ENCODE measurements around the gene OPTN. TPM values are rescaled to one million over a fixed set of nuclear protein-coding genes. Genes with fewer than 3 reads are reported as not detected.

Gene OPTN
- total and polyA plus RNA-seq, 10 of the 15 experiments (the other 5 are each of a cell fraction or from before 2014, with no cell fraction given) = 15.2 to 42.4 (median 25.5) TPM

GRCh38 chr10:13067431-13067830, 32.5 kb upstream of the OPTN start:
- ChIA-PET RAD21 (ENCODE audit: unreplicated experiment) (no interaction called here), CTCF (interaction anchor here (1.0 kb wide), 1 partner anchor 8 kb away, joined by 3 read pairs; no protein-coding TSS in a partner anchor), POLR2A (no interaction called here), SMC1A (ENCODE audit: uncharacterized antibody, unreplicated experiment) (no interaction called here)
- no peak overlapping the region for H3K4me3 ChIP-seq
- no peak overlapping the region for H3K27ac ChIP-seq (ENCODE audit: control insufficient read depth, insufficient read depth)
- H3K27me3 ChIP-seq (replicated peaks in 1 of 2; ENCODE audit: control insufficient read depth in 2 of 2, insufficient read depth in 2 of 2, low read length in 1 of 2) = peaks cover 0 to 1% of the 10 kb centered on the region in 2 experiments; a peak in 1 of 4 replicates
- H3K36me3 ChIP-seq (ENCODE audit: control insufficient read depth in 2 of 2, insufficient read depth in 2 of 2, low read length in 1 of 2) = no peaks in the 10 kb centered on the region
- no peak for DNase-seq (ENCODE audit: low read depth, low spot score)
- no peak overlapping the region for H3K4me2 ChIP-seq (ENCODE audit: control insufficient read depth, insufficient read depth)
- H3K9me3 ChIP-seq (replicated peaks; ENCODE audit: control insufficient read depth, insufficient read depth, low read length) = no peaks in the 10 kb centered on the region; the same call in 1 of the 3 replicates
- no peaks in the 10 kb centered on the region for H3K79me2 ChIP-seq (ENCODE audit: control insufficient read depth, insufficient read depth, low read length)
- in situ Hi-C loops (cut with MboI) (no loop called here), intact Hi-C loops (cut with micrococcal nuclease; ENCODE audit: unreplicated experiment) (no loop called here)
- no TSS peak for BruUV-seq (replicated peaks)
- ATAC-seq = no peak
- TF ChIP-seq ZNF622 (IDR thresholded peaks at IDR 0.05) (no peak), BMI1 (IDR thresholded peaks at IDR 0.05; ENCODE audit: borderline replicate concordance) (no peak), TARDBP (IDR thresholded peaks at IDR 0.05; ENCODE audit: borderline replicate concordance) (no peak), SPI1 (IDR thresholded peaks at IDR 0.05; ENCODE audit: borderline replicate concordance, insufficient read depth, low read depth, low read length) (no peak), KLF5 (IDR thresholded peaks at IDR 0.05; ENCODE audit: partially characterized antibody) (no peak), CREM (IDR thresholded peaks at IDR 0.05; ENCODE audit: low read depth) (no peak)
- TF ChIP-seq, protein P1, sequence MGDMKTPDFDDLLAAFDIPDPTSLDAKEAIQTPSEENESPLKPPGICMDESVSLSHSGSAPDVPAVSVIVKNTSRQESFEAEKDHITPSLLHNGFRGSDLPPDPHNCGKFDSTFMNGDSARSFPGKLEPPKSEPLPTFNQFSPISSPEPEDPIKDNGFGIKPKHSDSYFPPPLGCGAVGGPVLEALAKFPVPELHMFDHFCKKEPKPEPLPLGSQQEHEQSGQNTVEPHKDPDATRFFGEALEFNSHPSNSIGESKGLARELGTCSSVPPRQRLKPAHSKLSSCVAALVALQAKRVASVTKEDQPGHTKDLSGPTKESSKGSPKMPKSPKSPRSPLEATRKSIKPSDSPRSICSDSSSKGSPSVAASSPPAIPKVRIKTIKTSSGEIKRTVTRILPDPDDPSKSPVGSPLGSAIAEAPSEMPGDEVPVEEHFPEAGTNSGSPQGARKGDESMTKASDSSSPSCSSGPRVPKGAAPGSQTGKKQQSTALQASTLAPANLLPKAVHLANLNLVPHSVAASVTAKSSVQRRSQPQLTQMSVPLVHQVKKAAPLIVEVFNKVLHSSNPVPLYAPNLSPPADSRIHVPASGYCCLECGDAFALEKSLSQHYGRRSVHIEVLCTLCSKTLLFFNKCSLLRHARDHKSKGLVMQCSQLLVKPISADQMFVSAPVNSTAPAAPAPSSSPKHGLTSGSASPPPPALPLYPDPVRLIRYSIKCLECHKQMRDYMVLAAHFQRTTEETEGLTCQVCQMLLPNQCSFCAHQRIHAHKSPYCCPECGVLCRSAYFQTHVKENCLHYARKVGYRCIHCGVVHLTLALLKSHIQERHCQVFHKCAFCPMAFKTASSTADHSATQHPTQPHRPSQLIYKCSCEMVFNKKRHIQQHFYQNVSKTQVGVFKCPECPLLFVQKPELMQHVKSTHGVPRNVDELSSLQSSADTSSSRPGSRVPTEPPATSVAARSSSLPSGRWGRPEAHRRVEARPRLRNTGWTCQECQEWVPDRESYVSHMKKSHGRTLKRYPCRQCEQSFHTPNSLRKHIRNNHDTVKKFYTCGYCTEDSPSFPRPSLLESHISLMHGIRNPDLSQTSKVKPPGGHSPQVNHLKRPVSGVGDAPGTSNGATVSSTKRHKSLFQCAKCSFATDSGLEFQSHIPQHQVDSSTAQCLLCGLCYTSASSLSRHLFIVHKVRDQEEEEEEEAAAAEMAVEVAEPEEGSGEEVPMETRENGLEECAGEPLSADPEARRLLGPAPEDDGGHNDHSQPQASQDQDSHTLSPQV (IDR thresholded peaks at IDR 0.05) = no peak
- H3K9ac ChIP-seq (ENCODE audit: control insufficient read depth, insufficient read depth, low read length) = no peak overlapping the region
- FAIRE-seq = no peak
- no peaks in the 10 kb centered on the region for H4K20me1 ChIP-seq (ENCODE audit: control insufficient read depth, insufficient read depth)
- 27% methylated on average over 7 of the region's 7 CpGs for WGBS (ENCODE audit: insufficient coverage, insufficient replicate concordance, low lambda C conversion rate, missing lambda C conversion rate)
- H3K4me1 ChIP-seq (ENCODE audit: control insufficient read depth, insufficient read depth, low read length) = no peaks in the 10 kb centered on the region
- no peak overlapping the region for H2AFZ ChIP-seq (ENCODE audit: control insufficient read depth, low read depth, low read length)
